Measurements from ENCODE around the gene TMEM63A. TPM values are rescaled to one million over a fixed set of nuclear protein-coding genes. Genes with fewer than 3 reads are reported as not detected.

Gene TMEM63A
- total RNA-seq, 1 donor from 2014 or later: 24.8 TPM

GRCh38 chr1:225860876-225861441 lies 21.2 kb downstream of the TMEM63A start:
- H3K4me3 Mint-ChIP-seq: no peak overlapping the region
- no peaks in the 10 kb centered on the region for H3K9me3 Mint-ChIP-seq
- H3K27me3 Mint-ChIP-seq (ENCODE audit: low read depth): no peaks in the 10 kb centered on the region
- H3K4me1 Mint-ChIP-seq: no peaks in the 10 kb centered on the region
- H3K36me3 Mint-ChIP-seq (ENCODE audit: low read depth): no peaks in the 10 kb centered on the region
- no peak overlapping the region for H3K27ac Mint-ChIP-seq (ENCODE audit: unreplicated experiment)
- no peak for DNase-seq (ENCODE audit: low read depth, low spot score)
- TF ChIP-seq CTCF (conservative IDR thresholded peaks at IDR 0.05): no peak

- H3K4me1 Mint-ChIP-seq: no peaks in the 10 kb centered on the region
- no peak overlapping the region for H3K4me3 Mint-ChIP-seq
- no peak for DNase-seq (ENCODE audit: low read depth, low spot score)
- no peak for TF ChIP-seq CTCF (conservative IDR thresholded peaks at IDR 0.05)
- no peaks in the 10 kb centered on the region for H3K9me3 Mint-ChIP-seq
- no peaks in the 10 kb centered on the region for H3K36me3 Mint-ChIP-seq (ENCODE audit: low read depth)
- H3K27ac Mint-ChIP-seq (ENCODE audit: unreplicated experiment): no peak overlapping the region
- H3K27me3 Mint-ChIP-seq (ENCODE audit: low read depth): no peaks in the 10 kb centered on the region
These were observed 22.1 kb downstream of the TMEM63A start for GRCh38 chr1:225860107-225860506.

- H3K4me3 Mint-ChIP-seq: no peak overlapping the region
- TF ChIP-seq CTCF (conservative IDR thresholded peaks at IDR 0.05): no peak
- no peaks in the 10 kb centered on the region for H3K4me1 Mint-ChIP-seq
- H3K9me3 Mint-ChIP-seq: no peaks in the 10 kb centered on the region
- no peak overlapping the region for H3K27ac Mint-ChIP-seq (ENCODE audit: unreplicated experiment)
- no peak for DNase-seq (ENCODE audit: low read depth, low spot score)
- peaks cover 4% of the 10 kb centered on the region for H3K36me3 Mint-ChIP-seq (ENCODE audit: low read depth)
- no peaks in the 10 kb centered on the region for H3K27me3 Mint-ChIP-seq (ENCODE audit: low read depth)
These were observed 23.0 kb downstream of the TMEM63A start for GRCh38 chr1:225859151-225859550.

- Mint-ChIP-seq H3K27ac (ENCODE audit: unreplicated experiment) (no peak overlapping the region), H3K36me3 (ENCODE audit: low read depth) (peaks cover 4% of the 10 kb centered on the region), H3K9me3 (no peaks in the 10 kb centered on the region), H3K27me3 (ENCODE audit: low read depth) (no peaks in the 10 kb centered on the region), H3K4me3 (no peak overlapping the region), H3K4me1 (no peaks in the 10 kb centered on the region)
- TF ChIP-seq CTCF (conservative IDR thresholded peaks at IDR 0.05): no peak
- DNase-seq (ENCODE audit: low read depth, low spot score): no peak
These were observed 24.9 kb downstream of the TMEM63A start for GRCh38 chr1:225857256-225857655.

DNA sequence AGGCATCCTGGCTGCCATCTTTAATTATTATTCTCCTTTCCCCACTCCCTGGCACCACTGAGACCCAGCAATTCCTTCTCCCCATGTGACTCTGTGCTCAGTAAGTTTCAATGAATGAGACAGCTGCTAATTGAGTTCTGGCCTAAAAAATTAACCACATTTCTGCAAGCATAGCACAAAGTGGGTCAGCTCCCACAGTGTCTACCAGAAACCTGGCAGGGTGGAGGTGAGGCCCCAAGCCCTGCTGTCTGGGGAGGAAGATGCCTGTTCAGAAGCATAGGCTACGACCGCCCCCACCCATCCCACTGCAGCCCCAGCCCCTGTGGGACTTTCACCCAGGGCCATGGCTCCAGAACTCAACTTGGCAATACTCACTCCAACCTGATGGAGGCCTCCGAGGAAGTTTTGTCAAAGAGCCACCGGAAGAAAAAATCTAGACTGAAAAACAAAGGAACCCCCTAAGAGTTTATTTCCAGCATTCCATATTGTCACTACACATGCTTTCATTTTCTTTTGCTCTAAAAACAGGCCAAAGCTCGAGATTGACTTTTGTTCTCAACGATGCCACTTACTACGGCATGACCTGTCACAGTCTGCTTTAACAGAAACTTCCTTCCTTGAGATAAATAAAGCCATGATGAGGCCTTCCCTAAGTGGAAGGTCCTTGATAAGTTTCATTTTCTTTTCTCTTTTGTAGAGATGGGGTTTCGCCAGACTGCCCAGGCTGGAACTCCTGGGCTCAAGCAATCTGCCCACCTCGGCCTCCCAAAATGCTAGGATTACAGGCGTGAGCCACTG lies 26.5 kb downstream of the TMEM63A start:
- no peak for TF ChIP-seq CTCF (conservative IDR thresholded peaks at IDR 0.05)
- Mint-ChIP-seq H3K4me3 (no peak overlapping the region), H3K4me1 (no peaks in the 10 kb centered on the region), H3K27me3 (ENCODE audit: low read depth) (no peaks in the 10 kb centered on the region), H3K27ac (ENCODE audit: unreplicated experiment) (no peak overlapping the region), H3K36me3 (ENCODE audit: low read depth) (peaks cover 7% of the 10 kb centered on the region), H3K9me3 (no peaks in the 10 kb centered on the region)
- no peak for DNase-seq (ENCODE audit: low read depth, low spot score)
